ENCODE data around the gene NUTF2. TPM values are rescaled to one million over a fixed set of nuclear protein-coding genes. Genes with fewer than 3 reads are reported as not detected.

The NUTF2 gene
- total and polyA plus RNA-seq, 2 donors (not counting 1 experiment from before 2014, with no cell fraction given), result 50.1 to 87.3 TPM

DNA sequence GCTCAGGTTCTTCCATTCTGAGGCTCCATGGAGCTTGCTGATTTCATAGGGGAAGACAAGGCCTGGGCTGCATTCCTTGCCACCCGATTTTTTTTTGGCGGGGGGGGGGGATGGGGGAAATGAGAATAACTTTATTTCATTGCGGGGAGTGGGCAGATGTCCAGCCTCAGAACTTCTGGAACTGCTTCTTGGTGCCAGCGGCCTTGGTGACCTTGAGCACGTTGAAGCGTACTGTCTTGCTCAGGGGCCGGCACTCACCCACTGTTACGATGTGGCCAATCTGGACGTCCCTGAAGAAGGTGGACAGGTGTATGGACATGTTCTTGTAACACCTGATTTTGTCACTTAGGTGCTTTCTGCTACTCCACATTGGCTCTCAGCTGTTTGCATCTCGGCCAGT is 9.1 kb downstream of the NUTF2 start:
- no peak overlapping the region for H3K4me2 ChIP-seq (replicated peaks; ENCODE audit: low read depth, low read length, poor library complexity, severe bottlenecking)
- no peaks in the 10 kb centered on the region for H3K27me3 Mint-ChIP-seq
- DNase-seq (no peak), ATAC-seq (ENCODE audit: low read depth) (no peak)
- H3K79me2 ChIP-seq (ENCODE audit: control insufficient read depth, insufficient read depth, low read length), result peaks cover 97% of the 10 kb centered on the region
- 90% methylated on average over 8 of the region's 10 CpGs for WGBS (ENCODE audit: insufficient coverage)
- TF ChIP-seq, protein P1, sequence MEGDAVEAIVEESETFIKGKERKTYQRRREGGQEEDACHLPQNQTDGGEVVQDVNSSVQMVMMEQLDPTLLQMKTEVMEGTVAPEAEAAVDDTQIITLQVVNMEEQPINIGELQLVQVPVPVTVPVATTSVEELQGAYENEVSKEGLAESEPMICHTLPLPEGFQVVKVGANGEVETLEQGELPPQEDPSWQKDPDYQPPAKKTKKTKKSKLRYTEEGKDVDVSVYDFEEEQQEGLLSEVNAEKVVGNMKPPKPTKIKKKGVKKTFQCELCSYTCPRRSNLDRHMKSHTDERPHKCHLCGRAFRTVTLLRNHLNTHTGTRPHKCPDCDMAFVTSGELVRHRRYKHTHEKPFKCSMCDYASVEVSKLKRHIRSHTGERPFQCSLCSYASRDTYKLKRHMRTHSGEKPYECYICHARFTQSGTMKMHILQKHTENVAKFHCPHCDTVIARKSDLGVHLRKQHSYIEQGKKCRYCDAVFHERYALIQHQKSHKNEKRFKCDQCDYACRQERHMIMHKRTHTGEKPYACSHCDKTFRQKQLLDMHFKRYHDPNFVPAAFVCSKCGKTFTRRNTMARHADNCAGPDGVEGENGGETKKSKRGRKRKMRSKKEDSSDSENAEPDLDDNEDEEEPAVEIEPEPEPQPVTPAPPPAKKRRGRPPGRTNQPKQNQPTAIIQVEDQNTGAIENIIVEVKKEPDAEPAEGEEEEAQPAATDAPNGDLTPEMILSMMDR (IDR thresholded peaks at IDR 0.05), result no peak
- TF ChIP-seq EZH2 (IDR thresholded peaks at IDR 0.05; ENCODE audit: borderline replicate concordance, insufficient read depth, low read depth, low read length, poor library complexity, severe bottlenecking), result no peak
- intact Hi-C loops (cut with micrococcal nuclease), result no loop called here
- H3K4me3 ChIP-seq (ENCODE audit: control extremely low read depth in 1 of 5, extremely low read depth in 1 of 5, insufficient read depth in 1 of 5, low read depth in 2 of 5, low read length in 4 of 5), result no peak overlapping the region
- H3K27ac ChIP-seq (ENCODE audit: low read length in 2 of 2), result no peak overlapping the region
- no peak overlapping the region for H3K4me3 Mint-ChIP-seq
- no peak overlapping the region for H3K27ac Mint-ChIP-seq
- no peak overlapping the region for H3K9ac ChIP-seq (ENCODE audit: low read length)
- H3K27me3 ChIP-seq (replicated peaks in 1 of 4; ENCODE audit: control extremely low read depth in 1 of 4, control insufficient read depth in 3 of 4, insufficient read depth in 4 of 4, low read length in 3 of 4), result no peaks in the 10 kb centered on the region
- H3K4me1 ChIP-seq (ENCODE audit: control insufficient read depth in 2 of 2, insufficient read depth in 2 of 2, low read length in 2 of 2), result no peaks in the 10 kb centered on the region
- H3K4me1 Mint-ChIP-seq, result peaks cover 21% of the 10 kb centered on the region
- CTCF ChIA-PET, result interaction anchor here (0.9 kb wide), 1 partner anchor 28 kb away, joined by 4 read pairs; no protein-coding TSS in a partner anchor
- no peaks in the 10 kb centered on the region for H3K9me3 Mint-ChIP-seq (ENCODE audit: insufficient read depth)
- H4K20me1 ChIP-seq (ENCODE audit: control insufficient read depth, insufficient read depth, low read length, poor library complexity, severe bottlenecking), result peaks cover 68% of the 10 kb centered on the region
- H2AFZ ChIP-seq (ENCODE audit: insufficient read depth, low read depth, low read length, poor library complexity, severe bottlenecking), result no peak overlapping the region
- POLR2A ChIA-PET, result interaction anchor here (0.6 kb wide), 1 partner anchor 326 kb away, joined by 7 read pairs; no protein-coding TSS in a partner anchor
- H3K9me3 ChIP-seq (ENCODE audit: control extremely low read depth in 1 of 3, control insufficient read depth in 2 of 3, insufficient read depth in 1 of 3, low read length in 2 of 3), result no peaks in the 10 kb centered on the region
- H3K36me3 ChIP-seq (replicated peaks in 1 of 2; ENCODE audit: control extremely low read depth in 1 of 2, control insufficient read depth in 1 of 2, extremely low read depth in 1 of 2, insufficient read depth in 2 of 2, low read length in 1 of 2), result peaks cover 0 to 7% of the 10 kb centered on the region in 2 experiments

DNA sequence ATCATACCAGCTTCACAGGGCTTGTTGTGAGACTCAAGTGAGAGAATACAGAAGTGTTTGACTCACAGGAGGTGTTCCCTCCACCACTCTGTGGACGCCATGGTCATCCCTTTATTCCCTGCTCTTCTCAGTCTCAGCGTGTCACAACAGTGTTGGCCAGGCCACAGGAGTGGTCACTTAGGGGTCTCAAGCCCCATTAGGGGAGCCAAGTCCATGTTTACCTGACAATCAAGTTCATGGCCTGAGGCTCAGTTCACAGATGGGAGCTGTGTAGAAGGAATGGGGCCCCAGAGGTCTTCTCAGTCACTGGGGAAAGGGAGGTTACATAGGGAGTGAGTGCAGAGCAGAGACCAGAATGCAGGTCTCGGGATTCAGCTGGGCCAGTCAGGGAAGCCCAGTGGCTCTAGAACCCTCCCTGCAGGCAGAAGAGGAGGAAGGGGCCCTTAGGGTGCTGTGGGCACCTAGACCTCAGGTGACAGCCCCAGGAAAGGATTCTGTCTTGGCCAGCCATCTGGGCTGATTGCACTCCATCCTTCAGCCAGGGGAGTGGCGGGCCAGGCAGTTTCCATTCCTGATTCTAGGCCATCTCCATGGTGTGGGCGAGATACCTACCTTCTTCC is 10.3 kb downstream of the NUTF2 start:
- H3K4me2 ChIP-seq (replicated peaks; ENCODE audit: low read depth, low read length, poor library complexity, severe bottlenecking), result no peak overlapping the region

More for the DNA sequence above, 10.3 kb downstream of the NUTF2 start:
- Mint-ChIP-seq H3K4me3 (no peak overlapping the region), H3K9me3 (ENCODE audit: insufficient read depth) (no peaks in the 10 kb centered on the region), H3K27ac (no peak overlapping the region), H3K4me1 (peaks cover 28% of the 10 kb centered on the region), H3K27me3 (no peaks in the 10 kb centered on the region)
- Histone ChIP-seq H3K79me2 (ENCODE audit: control insufficient read depth, insufficient read depth, low read length) (peaks cover 99% of the 10 kb centered on the region), H3K27ac (ENCODE audit: low read length in 2 of 2) (no peak overlapping the region), H3K4me1 (ENCODE audit: control insufficient read depth in 2 of 2, insufficient read depth in 2 of 2, low read length in 2 of 2) (no peaks in the 10 kb centered on the region), H3K9ac (ENCODE audit: low read length) (no peak overlapping the region), H3K27me3 (replicated peaks in 1 of 4; ENCODE audit: control extremely low read depth in 1 of 4, control insufficient read depth in 3 of 4, insufficient read depth in 4 of 4, low read length in 3 of 4) (no peaks in the 10 kb centered on the region), H3K36me3 (replicated peaks in 1 of 2; ENCODE audit: control extremely low read depth in 1 of 2, control insufficient read depth in 1 of 2, extremely low read depth in 1 of 2, insufficient read depth in 2 of 2, low read length in 1 of 2) (peaks cover 0 to 18% of the 10 kb centered on the region in 2 experiments), H2AFZ (ENCODE audit: insufficient read depth, low read depth, low read length, poor library complexity, severe bottlenecking) (no peak overlapping the region), H3K4me3 (ENCODE audit: control extremely low read depth in 1 of 5, extremely low read depth in 1 of 5, insufficient read depth in 1 of 5, low read depth in 2 of 5, low read length in 4 of 5) (no peak overlapping the region), H4K20me1 (ENCODE audit: control insufficient read depth, insufficient read depth, low read length, poor library complexity, severe bottlenecking) (peaks cover 77% of the 10 kb centered on the region), H3K9me3 (ENCODE audit: control extremely low read depth in 1 of 3, control insufficient read depth in 2 of 3, insufficient read depth in 1 of 3, low read length in 2 of 3) (no peaks in the 10 kb centered on the region)
- CTCF ChIA-PET, result interaction anchor here (1.4 to 1.5 kb wide), 2 partner anchors 26 to 50 kb away, joined by 3 to 4 read pairs; partner anchors contain the start of gene TSNAXIP1
- WGBS (ENCODE audit: insufficient coverage), result 97% methylated on average over 5 of the region's 5 CpGs
- TF ChIP-seq, protein P1 (IDR thresholded peaks at IDR 0.05), result no peak
- no peak for TF ChIP-seq EZH2 (IDR thresholded peaks at IDR 0.05; ENCODE audit: borderline replicate concordance, insufficient read depth, low read depth, low read length, poor library complexity, severe bottlenecking)
- no peak for ATAC-seq (ENCODE audit: low read depth)
- DNase-seq, result no peak
- POLR2A ChIA-PET, result no interaction called here
- intact Hi-C loops (cut with micrococcal nuclease), result no loop called here
